Trophoblast cell (in vitro differentiated cells and primary cell): Measurements from ENCODE around the gene CACNG4.
A peak's percentile ranks its signal among the peaks of the same experiment; 100 is the strongest.

Experiments
- DNase-seq, 2 donors: peaks; one replicate each; pipeline ENCODE4 v3.0.0-alpha.2; 2016
- H2AFZ ChIP-seq: 2 replicates; pipeline ENCODE4 v1.6.1; 2013; ENCODE audit warnings: low read length, moderate library complexity, mild to moderate bottlenecking; ENCODE audit not compliant: insufficient read depth, poor library complexity
- H2AK5ac ChIP-seq: 2 replicates; pipeline ENCODE4 v1.6.1; 2013; ENCODE audit warnings: mild to moderate bottlenecking, low read length
- H2BK120ac ChIP-seq: 2 replicates; pipeline ENCODE4 v1.6.1; 2013; ENCODE audit warnings: low read length, mild to moderate bottlenecking, moderate library complexity; ENCODE audit not compliant: insufficient read depth, poor library complexity
- H2BK12ac ChIP-seq: 2 replicates; pipeline ENCODE4 v1.6.1; 2013; ENCODE audit warnings: mild to moderate bottlenecking, low read length, moderate library complexity
- H2BK5ac ChIP-seq: 2 replicates; pipeline ENCODE4 v1.6.1; 2013; ENCODE audit warnings: low read length, low read depth, moderate library complexity, mild to moderate bottlenecking; ENCODE audit not compliant: poor library complexity
- H3K14ac ChIP-seq: 2 replicates; pipeline ENCODE4 v1.6.1; 2013; ENCODE audit warnings: mild to moderate bottlenecking, low read length
- H3K18ac ChIP-seq: 2 replicates; pipeline ENCODE4 v1.6.1; 2013; ENCODE audit warnings: mild to moderate bottlenecking, low read length
- H3K23ac ChIP-seq: 2 replicates; pipeline ENCODE4 v1.6.1; 2013; ENCODE audit warnings: low read length
- H3K27ac ChIP-seq: 2 replicates; pipeline ENCODE4 v1.5.1; 2013; ENCODE audit warnings: low read depth, mild to moderate bottlenecking, inconsistent platforms, low read length, moderate library complexity
- H3K27me3 ChIP-seq: 2 replicates; pipeline ENCODE4 v1.6.1; 2013; ENCODE audit warnings: inconsistent platforms, mild to moderate bottlenecking, low read length, moderate library complexity; ENCODE audit not compliant: insufficient read depth
- H3K36me3 ChIP-seq, 2 experiments: 1 replicate in 1 of 2; 2 replicates in 1 of 2; pipeline ENCODE4 v1.6.1; 2013; ENCODE audit warnings: low read length in 2 of 2, mild to moderate bottlenecking in 2 of 2, moderate library complexity in 1 of 2; ENCODE audit not compliant: insufficient read depth in 2 of 2, control insufficient read depth in 1 of 2
- H3K4ac ChIP-seq: 2 replicates; pipeline ENCODE4 v1.6.1; 2013; ENCODE audit warnings: low read depth, mild to moderate bottlenecking, low read length, moderate library complexity
- H3K4me1 ChIP-seq, 2 experiments: 1 replicate in 1 of 2; 2 replicates in 1 of 2; pipeline ENCODE4 v1.6.1; 2013; ENCODE audit warnings: low read length in 2 of 2, mild to moderate bottlenecking in 2 of 2, moderate library complexity in 1 of 2; ENCODE audit not compliant: insufficient read depth in 2 of 2, control insufficient read depth in 1 of 2
- H3K4me2 ChIP-seq: 2 replicates; pipeline ENCODE4 v1.6.1; 2013; ENCODE audit warnings: inconsistent platforms, mild to moderate bottlenecking, low read length, moderate library complexity
- H3K4me3 ChIP-seq: 2 replicates; pipeline ENCODE4 v1.5.1; 2013; ENCODE audit warnings: mild to moderate bottlenecking, low read depth, low read length, inconsistent platforms
- H3K79me1 ChIP-seq: one replicate; pipeline ENCODE4 v1.6.1; 2013; ENCODE audit warnings: low read length
- H3K79me2 ChIP-seq: 2 replicates; pipeline ENCODE4 v1.6.1; 2013; ENCODE audit warnings: low read length, mild to moderate bottlenecking; ENCODE audit not compliant: control insufficient read depth, insufficient read depth, poor library complexity
- H3K9ac ChIP-seq: 2 replicates; pipeline ENCODE4 v1.6.1; 2013; ENCODE audit warnings: mild to moderate bottlenecking, low read length
- H3K9me3 ChIP-seq: 2 replicates; pipeline ENCODE4 v1.6.1; 2013; ENCODE audit warnings: low read depth, mild to moderate bottlenecking, control low read depth, inconsistent platforms, low read length; ENCODE audit not compliant: insufficient read depth
- H4K12ac ChIP-seq: 2 replicates; pipeline ENCODE4 v1.6.1; 2013; ENCODE audit warnings: low read depth, mild to moderate bottlenecking, low read length, moderate library complexity
- H4K8ac ChIP-seq: 2 replicates; pipeline ENCODE4 v1.6.1; 2013; ENCODE audit warnings: low read depth, mild to moderate bottlenecking, low read length, moderate library complexity
- H4K91ac ChIP-seq: one replicate; pipeline ENCODE4 v1.6.1; 2013; ENCODE audit warnings: low read depth, mild to moderate bottlenecking, low read length, moderate library complexity
- WGBS: extraction: QIAGEN DNeasy Blood & Tissue Kit; methylation state at CpG from one replicate; pipeline ENCODE4 v1.1.7; 2013; ENCODE audit warnings: missing lambda C conversion rate; ENCODE audit not compliant: insufficient read length, insufficient coverage; ENCODE audit errors: extremely low coverage; 5-methylcytosine and 5-hydroxymethylcytosine counted together

CACNG4 gene

DNA sequence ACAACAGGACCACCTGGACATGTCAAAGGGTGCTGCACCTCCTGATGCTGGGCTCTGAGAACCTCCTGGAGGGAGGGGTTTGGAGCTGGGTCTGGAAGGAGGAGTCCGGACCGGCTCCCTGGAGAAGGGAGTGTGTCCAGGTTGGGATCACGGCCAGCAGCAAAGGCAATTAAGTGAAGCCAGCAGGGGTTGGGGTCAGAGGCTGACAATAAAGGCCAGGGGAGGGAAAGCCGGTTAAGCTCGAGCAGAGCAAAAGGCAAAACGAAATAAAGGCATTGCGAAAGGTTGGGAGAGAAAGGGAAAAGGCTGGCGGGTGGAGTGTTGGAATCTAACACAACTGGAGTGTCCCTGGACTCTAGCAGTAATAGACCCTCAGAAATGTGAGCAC, 992 bp upstream of the CACNG4 start:
- H2AFZ ChIP-seq: peak overlapping the region; percentile 31
- no peak overlapping the region for H3K4me3 ChIP-seq
- peak overlapping the region; percentile 70 for H2BK120ac ChIP-seq
- peaks cover 12% of the 10 kb centered on the region for H3K79me2 ChIP-seq
- no CpG with 5 or more reads among the region's 8 CpGs for WGBS
- H3K4ac ChIP-seq: no peak overlapping the region
- no peak overlapping the region for H2BK5ac ChIP-seq
- peaks cover 17 to 23% of the 10 kb centered on the region in 2 experiments for H3K4me1 ChIP-seq
- H2AK5ac ChIP-seq: no peak overlapping the region
- no peak overlapping the region for H4K8ac ChIP-seq
- peak overlapping the region; percentile 95 for H3K18ac ChIP-seq
- no peak overlapping the region for H3K9ac ChIP-seq
- no peak overlapping the region for H3K23ac ChIP-seq
- peak overlapping the region; percentile 93 for H4K91ac ChIP-seq
- H3K4me2 ChIP-seq: peak overlapping the region; percentile 80
- H3K36me3 ChIP-seq: no peaks in the 10 kb centered on the region
- peak overlapping the region; percentile 89 for H3K14ac ChIP-seq
- H4K12ac ChIP-seq: no peak overlapping the region
- peak overlapping the region; percentile 48 for H3K27ac ChIP-seq
- no peak for DNase-seq
- peaks cover 17% of the 10 kb centered on the region for H3K79me1 ChIP-seq
- no peaks in the 10 kb centered on the region for H3K27me3 ChIP-seq
- H2BK12ac ChIP-seq: no peak overlapping the region
- no peaks in the 10 kb centered on the region for H3K9me3 ChIP-seq

- Histone ChIP-seq H2BK5ac (peak overlapping the region; percentile 42), H3K14ac (peak overlapping the region; percentile 77), H3K36me3 (peaks cover 0 to 4% of the 10 kb centered on the region in 2 experiments), H3K4me2 (peak overlapping the region; percentile 93), H3K23ac (no peak overlapping the region), H2AFZ (peak overlapping the region; percentile 74), H3K27ac (peak overlapping the region; percentile 37), H2BK120ac (peak overlapping the region; percentile 68), H3K79me2 (peaks cover 15% of the 10 kb centered on the region), H3K27me3 (no peaks in the 10 kb centered on the region), H3K9me3 (no peaks in the 10 kb centered on the region), H2BK12ac (peak overlapping the region; percentile 69), H3K79me1 (peaks cover 24% of the 10 kb centered on the region), H3K4me3 (peak overlapping the region; percentile 92), H4K12ac (peak overlapping the region; percentile 40), H3K4ac (peak overlapping the region; percentile 82), H4K91ac (peak overlapping the region; percentile 87), H3K18ac (peak overlapping the region; percentile 95), H3K9ac (peak overlapping the region; percentile 80), H3K4me1 (peaks cover 27 to 37% of the 10 kb centered on the region in 2 experiments), H4K8ac (peak overlapping the region; percentile 83), H2AK5ac (no peak overlapping the region)
- WGBS: no CpG with 5 or more reads among the region's 92 CpGs
- peak in 1 of 2 donors; percentile 33 for DNase-seq
Observed at GRCh38 chr17:66964930-66965800, 658 bp downstream of the CACNG4 start.

DNA sequence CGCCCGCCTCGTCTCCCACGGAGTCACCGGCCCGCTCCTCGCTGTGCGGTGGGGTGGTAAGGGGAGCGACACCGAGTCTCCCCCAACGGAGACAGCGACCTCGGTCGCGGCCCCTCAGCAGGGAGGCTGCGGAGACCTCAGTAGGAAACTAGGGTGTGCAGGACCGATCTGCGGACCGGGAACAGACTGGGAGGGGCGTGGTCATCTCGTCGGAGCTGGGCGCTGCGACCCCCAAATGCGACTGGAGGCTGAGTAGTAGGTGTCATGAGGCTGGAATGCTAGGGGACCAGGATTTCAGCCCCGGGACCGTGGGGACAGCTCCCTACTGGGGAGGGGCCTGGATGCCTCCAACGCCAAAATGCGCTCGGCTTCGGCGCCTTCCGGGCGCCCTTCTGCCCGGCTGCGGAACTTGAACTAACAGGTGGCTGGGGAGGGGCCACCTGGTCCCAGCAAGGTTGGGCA, 1.3 kb downstream of the CACNG4 start:
- Histone ChIP-seq H2BK12ac (peak overlapping the region; percentile 15), H3K4me2 (peak overlapping the region; percentile 93), H3K79me1 (peaks cover 27% of the 10 kb centered on the region), H3K9ac (peak overlapping the region; percentile 11), H3K18ac (peak overlapping the region; percentile 73), H2AK5ac (peak overlapping the region; percentile 80), H3K4me1 (peaks cover 33 to 43% of the 10 kb centered on the region in 2 experiments), H4K91ac (no peak overlapping the region), H3K27ac (no peak overlapping the region), H3K4ac (peak overlapping the region; percentile 82), H3K23ac (no peak overlapping the region), H3K79me2 (peaks cover 15% of the 10 kb centered on the region), H2AFZ (peak overlapping the region; percentile 40), H2BK5ac (no peak overlapping the region), H2BK120ac (no peak overlapping the region), H3K14ac (peak overlapping the region; percentile 42), H4K8ac (no peak overlapping the region), H3K36me3 (peaks cover 0 to 7% of the 10 kb centered on the region in 2 experiments), H3K4me3 (peak overlapping the region; percentile 84), H4K12ac (no peak overlapping the region), H3K9me3 (no peaks in the 10 kb centered on the region), H3K27me3 (no peaks in the 10 kb centered on the region)
- no CpG with 5 or more reads among the region's 36 CpGs for WGBS
- DNase-seq: peak in 1 of 2 donors; percentile 13

GRCh38 chr17:66966298-66966697, 1.8 kb downstream of the CACNG4 start:
- H2AK5ac ChIP-seq: no peak overlapping the region
- no peak overlapping the region for H4K12ac ChIP-seq
- peaks cover 38 to 47% of the 10 kb centered on the region in 2 experiments for H3K4me1 ChIP-seq
- peak overlapping the region; percentile 84 for H3K4me3 ChIP-seq
- H3K36me3 ChIP-seq: peaks cover 0 to 7% of the 10 kb centered on the region in 2 experiments
- H2AFZ ChIP-seq: peak overlapping the region; percentile 40
- H2BK12ac ChIP-seq: no peak overlapping the region
- no peak for DNase-seq
- no CpG with 5 or more reads among the region's 11 CpGs for WGBS
- H3K18ac ChIP-seq: no peak overlapping the region
- H3K9me3 ChIP-seq: no peaks in the 10 kb centered on the region
- H3K27ac ChIP-seq: no peak overlapping the region
- no peak overlapping the region for H4K91ac ChIP-seq
- H2BK5ac ChIP-seq: no peak overlapping the region
- no peak overlapping the region for H3K9ac ChIP-seq
- H3K4ac ChIP-seq: peak overlapping the region; percentile 1
- H3K14ac ChIP-seq: no peak overlapping the region
- no peak overlapping the region for H4K8ac ChIP-seq
- no peak overlapping the region for H3K23ac ChIP-seq
- H3K79me2 ChIP-seq: peaks cover 15% of the 10 kb centered on the region
- peaks cover 32% of the 10 kb centered on the region for H3K79me1 ChIP-seq
- H2BK120ac ChIP-seq: no peak overlapping the region
- no peaks in the 10 kb centered on the region for H3K27me3 ChIP-seq
- peak overlapping the region; percentile 93 for H3K4me2 ChIP-seq
